Uterus (tissue), 2 donors: ENCODE data around the gene CD63.

Experiments used
- CTCF ChIP-seq, 4 experiments: fragments of 200-600 bp in 2 of 4; fragments of 450-650 bp in 2 of 4; sonication (generic) in 2 of 4; IDR thresholded peaks; one replicate each; pipeline ENCODE4 v1.5.1; 2016 to 2019; ENCODE audit warnings: antibody characterized with exemption in 4 of 4, mild to moderate bottlenecking in 2 of 4, moderate library complexity in 1 of 4
- POLR2A ChIP-seq, 2 donors: fragments of 450-650 bp; IDR thresholded peaks; one replicate each; pipeline ENCODE4 v1.6.1; 2016; ENCODE audit warnings: antibody characterized with exemption in 2 of 2, mild to moderate bottlenecking in 1 of 2, moderate library complexity in 1 of 2

DNA sequence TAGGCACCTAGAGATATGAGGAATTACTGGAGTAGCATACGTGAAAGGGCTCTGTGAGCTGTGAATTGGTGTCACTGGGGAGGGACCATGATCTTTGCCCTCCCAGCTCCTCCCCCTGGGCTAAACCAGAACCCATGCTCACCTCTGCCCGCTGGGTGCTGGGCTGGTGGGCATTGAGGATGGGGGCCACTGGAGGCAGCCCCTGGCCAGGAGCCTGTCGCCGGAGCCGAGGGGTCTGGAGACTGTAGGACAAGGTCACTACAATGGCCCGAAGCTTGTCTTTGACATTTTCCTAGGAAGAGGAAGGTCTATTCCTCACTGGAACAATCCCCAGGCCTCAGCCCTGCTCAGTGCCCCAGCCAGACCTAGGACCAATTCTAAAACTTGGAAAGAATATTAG lies 32.7 kb downstream of the CD63 start:
- TF ChIP-seq CTCF (IDR thresholded peaks at IDR 0.05) (no peak), POLR2A (IDR thresholded peaks at IDR 0.05) (no peak)
